Activated CD8-positive, alpha-beta memory T cell treated with anti-CD3 and anti-CD28 coated beads for 36 hours (primary cell): ENCODE measurements around the gene NUP98. TPM values are rescaled to one million over a fixed set of nuclear protein-coding genes. Genes with fewer than 3 reads are reported as not detected.

Source experiments
- CTCF ChIA-PET: fragments of 350-600 bp; sonication (Branson Sonifier 250); formaldehyde crosslinking; loops from one replicate; lab custom pipeline; 2021; ENCODE audit warnings: antibody characterized with exemption; lab: Charles Lee
- POLR2A ChIA-PET: fragments of 350-600 bp; sonication (Branson Sonifier 250); formaldehyde crosslinking; loops from one replicate; lab custom pipeline; 2021; ENCODE audit warnings: antibody characterized with exemption; lab: Charles Lee
- total RNA-seq, 2 experiments: library from RNA; stranded (reverse); gene quantifications; one replicate each; pipeline ENCODE4 v1.2.3, GENCODE V29; 2021

Gene NUP98
- total RNA-seq, 2 experiments from 2014 or later: 107 TPM

DNA sequence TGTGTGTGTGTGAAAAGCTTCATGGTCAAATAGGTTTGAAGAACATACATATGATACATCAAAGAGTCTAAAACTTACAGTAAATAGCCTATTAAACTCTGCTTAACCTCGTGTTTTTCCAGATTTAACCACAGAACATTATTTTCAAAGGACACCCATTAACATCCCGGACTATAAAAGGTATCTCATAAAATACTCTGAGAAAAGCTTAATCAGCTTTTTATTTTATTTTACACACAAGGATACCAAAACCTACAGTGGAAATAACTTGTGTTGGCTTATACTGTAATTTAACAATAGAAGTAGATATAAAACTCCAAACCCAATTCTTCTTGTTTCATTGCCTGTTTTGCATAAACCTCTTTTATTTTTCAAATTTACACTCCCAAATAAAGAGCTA is 76.4 kb downstream of the NUP98 start:
- CTCF ChIA-PET: interaction anchor here (0.7 kb wide), 1 partner anchor 833 kb away, joined by 3 read pairs; no protein-coding TSS in a partner anchor
- POLR2A ChIA-PET: no interaction called here

DNA sequence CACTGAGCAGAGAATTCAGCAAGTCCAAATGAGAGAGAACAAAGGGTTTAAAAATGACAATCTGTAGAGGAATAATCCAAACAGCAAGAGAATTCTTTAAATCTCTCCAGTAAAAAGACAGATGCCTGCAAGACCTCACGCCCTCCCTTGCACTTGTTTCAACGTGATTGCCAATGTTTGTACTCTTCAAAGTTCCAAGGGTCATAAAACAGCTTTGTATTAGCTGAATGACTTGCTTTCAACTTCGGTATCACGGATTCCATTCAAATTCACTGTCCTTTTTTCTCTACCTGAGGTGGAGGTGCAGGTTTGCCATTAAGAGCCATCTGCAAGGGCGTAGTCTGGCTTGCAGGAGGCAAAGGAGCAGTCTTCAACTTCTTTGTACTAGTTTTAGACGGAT is 85.1 kb downstream of the NUP98 start:
- ChIA-PET CTCF (no interaction called here), POLR2A (no interaction called here)

DNA sequence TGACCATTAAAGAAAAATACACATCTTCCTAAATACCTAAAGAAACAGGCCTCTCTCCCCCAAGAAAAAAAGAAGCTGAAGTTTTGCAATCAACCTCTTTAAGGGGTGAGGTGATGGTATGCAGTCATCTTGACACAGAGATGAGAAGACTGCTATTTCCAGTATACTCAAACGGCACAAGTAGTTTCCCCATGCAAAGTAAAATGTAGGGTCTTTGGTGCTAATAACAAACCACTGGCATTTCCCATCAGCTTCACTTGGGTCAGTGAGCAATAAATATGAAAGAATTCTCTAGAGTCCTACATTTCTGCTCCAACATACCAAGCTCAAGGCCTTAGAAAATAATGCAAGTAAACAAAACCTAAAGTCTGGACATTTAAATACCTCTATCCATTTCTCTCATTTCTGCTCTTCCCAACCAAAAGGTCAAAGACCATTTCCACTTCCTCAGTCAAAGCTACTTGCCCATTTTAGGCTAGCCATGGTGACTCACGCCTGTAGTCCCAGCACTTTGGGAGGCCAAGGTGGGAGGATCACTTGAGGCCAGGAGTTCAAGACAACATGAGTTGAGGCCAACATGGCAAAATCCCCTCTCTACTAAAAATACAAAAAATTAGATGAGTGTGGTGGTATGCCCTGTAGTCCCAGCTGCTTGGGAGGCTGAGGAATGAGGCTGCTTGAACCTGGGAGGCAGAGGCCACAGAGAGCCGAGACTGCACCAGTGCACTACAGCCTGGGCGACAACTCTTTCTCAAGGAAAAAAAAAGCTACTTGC is 86.7 kb downstream of the NUP98 start:
- CTCF ChIA-PET: no interaction called here
- POLR2A ChIA-PET: no interaction called here

DNA sequence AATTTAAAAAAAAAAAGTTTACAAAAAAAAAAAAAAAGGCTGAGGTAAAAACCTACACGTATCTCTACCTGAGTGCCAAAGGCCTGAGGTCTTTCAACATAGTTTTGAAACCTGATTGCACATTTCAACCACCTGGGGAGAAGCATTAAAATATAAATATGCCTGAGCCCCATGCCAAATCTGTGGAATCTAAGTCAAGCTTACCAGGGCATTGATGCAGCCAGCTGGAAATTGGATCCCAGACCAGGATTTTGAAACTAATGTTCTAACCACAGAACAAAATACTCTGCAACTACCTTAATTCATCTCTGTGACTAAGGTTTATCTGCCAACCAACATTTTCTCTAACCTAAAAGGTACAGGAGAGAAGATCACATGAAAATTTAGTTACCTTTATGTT is 87.4 kb downstream of the NUP98 start:
- ChIA-PET CTCF (no interaction called here), POLR2A (no interaction called here)

DNA sequence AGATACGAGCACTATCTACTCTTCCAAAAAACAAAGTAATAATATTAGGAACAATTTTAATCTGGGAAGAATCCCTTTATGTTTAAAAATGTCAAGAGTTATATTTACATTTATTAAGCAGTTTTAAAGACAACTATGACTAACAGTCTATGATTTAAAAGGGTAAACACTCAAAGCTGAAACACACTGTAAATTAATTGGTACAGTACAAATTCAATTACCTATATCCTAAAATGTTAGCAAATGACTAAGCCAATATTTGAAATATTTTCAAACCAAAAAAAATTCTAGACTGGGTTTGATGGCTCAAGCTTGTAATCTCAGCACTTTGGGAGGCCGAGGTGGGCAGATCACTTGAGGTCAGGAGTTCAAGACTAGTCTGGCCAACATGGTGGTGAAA is 90.2 kb downstream of the NUP98 start:
- CTCF ChIA-PET: no interaction called here
- POLR2A ChIA-PET: no interaction called here

DNA sequence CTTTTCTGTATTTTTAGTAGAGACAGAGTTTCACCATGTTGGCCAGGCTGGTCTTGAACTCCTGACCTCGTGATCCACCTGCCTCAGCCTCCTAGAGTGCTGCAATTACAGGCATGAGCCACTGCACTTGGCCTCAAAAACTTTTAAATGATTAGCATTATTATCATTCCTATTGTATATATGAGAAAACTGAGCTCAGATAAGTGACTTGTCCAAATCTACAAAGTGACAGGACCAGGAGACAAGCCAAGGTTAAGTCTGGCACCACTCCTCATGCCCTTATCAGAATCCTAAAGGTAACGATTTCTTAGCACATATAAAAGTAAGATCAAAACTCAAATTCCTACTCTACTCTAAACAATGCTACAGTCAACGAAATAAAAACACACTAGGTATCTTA is 94.0 kb downstream of the NUP98 start:
- ChIA-PET POLR2A (no interaction called here), CTCF (no interaction called here)

DNA sequence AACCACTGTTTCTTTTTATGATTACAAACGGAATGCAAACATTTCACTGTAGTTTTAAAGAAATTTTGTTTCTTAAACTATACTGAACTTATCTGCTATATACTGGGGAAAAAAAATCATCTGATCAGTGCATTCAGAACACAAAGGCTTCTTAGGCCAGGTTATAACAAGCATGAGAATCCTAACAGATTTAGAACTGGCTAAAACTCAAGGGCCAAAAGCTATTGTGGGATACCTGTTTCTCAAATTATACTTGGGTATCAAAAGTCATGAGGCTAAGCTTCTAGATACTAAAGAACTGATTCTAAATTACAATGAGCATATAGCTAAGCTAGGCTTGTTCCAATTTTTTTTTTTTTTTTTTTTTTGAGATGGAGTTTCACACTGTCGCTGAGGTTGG is 96.4 kb downstream of the NUP98 start:
- POLR2A ChIA-PET: interaction anchor here (0.6 kb wide), 1 partner anchor 365 kb away, joined by 3 read pairs; no protein-coding TSS in a partner anchor
- CTCF ChIA-PET: interaction anchor here (1.8 kb wide), 1 partner anchor 107 kb away, joined by 5 read pairs; the partner anchor contains the start of gene PGAP2

DNA sequence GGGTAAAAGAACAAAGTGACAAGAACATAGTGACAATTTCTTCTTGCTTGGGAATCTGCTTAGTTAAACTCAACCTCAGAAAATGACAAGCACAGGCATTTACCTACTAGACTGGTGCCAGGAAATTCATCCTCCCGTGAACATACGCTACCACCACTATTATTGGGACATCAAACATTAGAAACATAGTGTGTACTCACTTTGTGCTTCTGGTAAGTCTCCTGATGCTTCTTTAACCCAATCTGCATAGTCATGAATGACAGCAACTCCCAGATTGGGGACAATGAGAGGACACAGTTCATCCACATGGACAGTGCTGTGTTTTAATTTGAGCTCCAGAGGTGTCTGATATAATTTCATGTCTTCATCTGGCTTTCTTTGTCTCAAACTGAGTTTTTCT is 96.9 kb downstream of the NUP98 start:
- ChIA-PET POLR2A (interaction anchor here (0.6 kb wide), 1 partner anchor 366 kb away, joined by 3 read pairs; no protein-coding TSS in a partner anchor), CTCF (no interaction called here)

DNA sequence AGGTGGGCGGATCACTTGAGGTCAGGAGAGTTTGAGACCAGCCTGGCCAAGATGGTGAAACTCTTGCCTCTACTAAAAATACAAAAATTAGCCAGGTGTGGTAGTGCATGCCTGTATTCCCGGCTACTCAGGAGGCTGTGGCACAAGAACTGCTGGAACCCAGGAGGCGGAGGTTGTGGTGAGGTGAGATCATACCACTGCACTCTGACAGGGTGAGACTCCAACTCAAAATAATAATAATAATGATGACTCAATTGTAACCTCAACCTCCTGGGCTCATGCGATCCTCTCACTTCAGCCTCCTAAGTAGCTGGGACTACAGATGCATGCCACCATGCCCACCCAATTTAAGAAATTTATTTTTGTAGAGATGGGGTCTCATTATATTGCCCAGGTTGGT is 110.6 kb downstream of the NUP98 start:
- POLR2A ChIA-PET: no interaction called here
- CTCF ChIA-PET: no interaction called here

DNA sequence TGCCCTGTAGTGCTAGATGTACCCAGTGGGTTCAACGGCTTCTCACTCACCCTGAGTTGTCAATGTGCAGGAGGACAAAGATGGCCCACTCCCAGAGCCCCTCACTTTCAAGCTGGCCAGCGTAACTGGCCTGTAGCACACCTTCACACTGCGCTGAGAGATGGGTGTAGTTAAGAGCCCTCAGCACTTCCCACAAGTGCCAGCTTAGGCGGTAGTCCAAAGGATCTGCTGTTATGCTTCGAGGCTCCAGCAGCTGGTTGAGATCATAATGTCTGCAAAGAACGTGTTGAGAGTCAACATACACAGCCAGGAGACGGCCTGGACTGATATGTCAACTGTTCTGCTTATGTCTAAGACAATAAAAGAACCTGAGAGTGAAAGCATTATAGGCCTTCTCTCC is 111.4 kb downstream of the NUP98 start:
- ChIA-PET POLR2A (no interaction called here), CTCF (no interaction called here)

DNA sequence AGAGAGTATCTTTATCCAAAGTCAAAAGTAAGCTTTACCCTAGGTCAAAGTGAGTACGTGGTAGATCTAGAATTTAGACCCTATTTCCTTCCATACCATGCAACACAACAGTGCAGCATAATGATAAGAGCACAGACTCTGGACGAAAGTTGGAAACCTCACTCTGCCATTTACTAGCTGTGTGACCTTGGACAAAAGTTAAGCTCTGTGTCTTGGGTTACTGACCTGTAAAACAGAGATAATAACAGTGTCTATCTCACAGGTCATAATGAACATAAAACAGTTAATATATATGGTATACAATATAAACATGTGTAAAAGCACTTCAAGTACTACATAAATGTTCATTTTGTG is 112.6 kb downstream of the NUP98 start:
- POLR2A ChIA-PET: no interaction called here
- CTCF ChIA-PET: interaction anchor here (0.7 to 1.0 kb wide), 2 partner anchors 9 to 1853 kb away, joined by 3 to 4 read pairs; no protein-coding TSS in a partner anchor

DNA sequence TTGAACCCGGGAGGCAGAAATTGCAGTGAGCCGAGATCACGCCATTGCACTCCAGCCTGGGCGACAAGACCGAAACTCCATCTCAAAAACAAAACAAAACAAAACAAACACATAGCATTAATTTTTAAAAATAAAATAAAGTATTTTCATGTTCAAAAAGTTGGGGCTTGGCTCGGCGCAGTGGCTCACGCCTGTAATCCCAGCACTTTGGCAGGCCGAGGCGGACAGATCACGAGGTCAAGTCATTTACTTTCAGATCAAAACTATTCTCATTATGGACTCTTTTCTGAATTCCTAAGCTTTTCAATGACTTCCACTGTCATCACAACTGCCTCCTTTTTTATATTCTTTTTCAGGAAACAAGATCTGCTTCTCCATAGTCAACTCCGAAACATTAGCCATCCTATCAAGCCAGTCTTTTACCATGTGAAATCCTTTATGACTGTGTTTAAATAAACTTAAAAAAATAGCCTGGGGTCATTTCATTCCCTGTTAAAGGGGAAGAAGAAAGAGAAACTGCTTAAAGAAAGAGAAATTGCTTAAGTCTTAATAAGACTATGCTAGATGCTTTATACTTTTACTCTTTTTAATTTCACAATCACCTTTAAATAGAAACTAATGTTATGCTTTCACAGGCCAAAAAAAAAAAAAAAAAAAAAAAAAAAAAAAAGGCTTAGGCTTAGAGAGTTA is 113.1 kb downstream of the NUP98 start:
- ChIA-PET POLR2A (no interaction called here), CTCF (interaction anchor here (0.7 to 1.0 kb wide), 2 partner anchors 9 to 1852 kb away, joined by 3 to 4 read pairs; no protein-coding TSS in a partner anchor)

DNA sequence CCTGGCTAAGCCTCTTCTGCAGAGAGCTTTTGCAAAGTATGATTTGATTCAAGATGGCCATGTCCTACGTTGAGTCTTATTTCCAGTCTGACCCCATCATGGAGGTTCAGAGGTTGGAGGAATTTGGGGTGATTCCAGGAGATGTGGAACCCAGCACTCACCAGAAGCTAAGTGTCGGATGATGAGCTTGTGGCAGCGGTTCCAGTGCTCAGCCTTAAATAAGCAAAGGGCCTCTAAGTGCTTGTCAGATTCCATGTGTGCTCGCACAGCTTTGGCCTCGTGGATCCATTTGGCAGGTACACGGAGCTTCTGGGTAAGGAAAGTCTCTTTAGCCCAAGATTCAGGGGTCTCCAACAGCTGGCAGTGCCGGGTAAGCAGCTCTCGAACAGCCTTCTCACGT is 114.3 kb downstream of the NUP98 start:
- ChIA-PET POLR2A (no interaction called here), CTCF (no interaction called here)

DNA sequence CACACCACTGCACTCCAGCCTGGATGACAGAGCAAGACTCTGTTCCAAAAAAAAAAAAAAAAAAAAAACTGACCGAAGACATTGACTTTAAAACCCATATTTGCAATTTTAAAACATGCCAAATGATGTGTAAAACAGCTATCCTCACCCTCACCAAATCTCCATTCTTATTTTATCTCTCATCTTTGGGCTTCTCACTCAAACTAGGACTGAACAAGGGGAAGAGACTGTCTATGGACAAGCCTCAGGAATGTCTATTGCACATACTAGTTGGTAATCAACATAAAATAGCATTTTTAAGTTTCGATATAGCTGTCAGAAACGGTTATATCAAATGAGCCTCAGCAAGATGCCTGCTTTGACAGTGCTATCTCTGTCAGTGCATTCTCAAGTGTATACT is 118.3 kb downstream of the NUP98 start:
- ChIA-PET CTCF (interaction anchor here (1.7 kb wide), 1 partner anchor 10 kb away, joined by 5 read pairs; no protein-coding TSS in a partner anchor), POLR2A (no interaction called here)

DNA sequence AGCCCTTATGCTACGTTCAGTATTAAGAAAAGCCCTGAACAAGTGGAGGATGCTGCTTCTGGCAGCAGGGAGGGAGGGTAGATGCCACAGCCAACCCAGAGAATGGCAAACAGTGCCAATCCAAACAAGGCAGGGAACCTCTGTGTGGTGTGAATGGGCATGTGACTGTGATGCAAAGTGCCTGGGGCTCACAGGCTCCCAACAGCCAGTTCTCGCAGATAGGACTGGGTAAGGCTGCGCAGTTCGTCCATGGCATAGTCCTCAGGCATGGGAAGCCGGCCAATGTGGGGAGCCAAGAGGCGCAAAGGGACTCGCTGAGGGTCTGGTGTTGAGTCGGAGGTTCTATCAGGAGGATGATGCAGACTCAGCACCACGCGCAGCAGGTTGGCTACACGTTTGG is 121.4 kb downstream of the NUP98 start:
- POLR2A ChIA-PET: no interaction called here
- CTCF ChIA-PET: interaction anchor here (0.8 kb wide), 1 partner anchor 9 kb away, joined by 3 read pairs; no protein-coding TSS in a partner anchor

DNA sequence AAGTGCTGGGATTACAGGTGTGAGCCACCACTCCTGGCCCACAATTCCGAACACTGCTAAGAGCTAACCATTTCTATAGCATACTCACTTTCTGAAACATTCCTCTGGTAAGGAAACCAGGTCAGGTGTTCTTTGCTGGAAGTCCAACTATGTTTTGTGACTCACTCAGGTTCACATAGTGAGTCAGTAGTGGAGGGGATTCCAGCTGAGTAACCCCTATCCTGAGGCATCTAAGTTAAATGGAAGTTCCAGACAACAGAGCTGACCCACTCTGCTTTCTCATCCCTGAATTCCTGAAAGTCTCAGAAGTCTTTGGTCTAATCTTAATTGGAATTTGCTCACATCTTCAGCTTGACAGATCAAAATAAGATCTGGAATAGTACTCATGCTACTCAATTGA is 123.2 kb downstream of the NUP98 start:
- ChIA-PET CTCF (no interaction called here), POLR2A (no interaction called here)

DNA sequence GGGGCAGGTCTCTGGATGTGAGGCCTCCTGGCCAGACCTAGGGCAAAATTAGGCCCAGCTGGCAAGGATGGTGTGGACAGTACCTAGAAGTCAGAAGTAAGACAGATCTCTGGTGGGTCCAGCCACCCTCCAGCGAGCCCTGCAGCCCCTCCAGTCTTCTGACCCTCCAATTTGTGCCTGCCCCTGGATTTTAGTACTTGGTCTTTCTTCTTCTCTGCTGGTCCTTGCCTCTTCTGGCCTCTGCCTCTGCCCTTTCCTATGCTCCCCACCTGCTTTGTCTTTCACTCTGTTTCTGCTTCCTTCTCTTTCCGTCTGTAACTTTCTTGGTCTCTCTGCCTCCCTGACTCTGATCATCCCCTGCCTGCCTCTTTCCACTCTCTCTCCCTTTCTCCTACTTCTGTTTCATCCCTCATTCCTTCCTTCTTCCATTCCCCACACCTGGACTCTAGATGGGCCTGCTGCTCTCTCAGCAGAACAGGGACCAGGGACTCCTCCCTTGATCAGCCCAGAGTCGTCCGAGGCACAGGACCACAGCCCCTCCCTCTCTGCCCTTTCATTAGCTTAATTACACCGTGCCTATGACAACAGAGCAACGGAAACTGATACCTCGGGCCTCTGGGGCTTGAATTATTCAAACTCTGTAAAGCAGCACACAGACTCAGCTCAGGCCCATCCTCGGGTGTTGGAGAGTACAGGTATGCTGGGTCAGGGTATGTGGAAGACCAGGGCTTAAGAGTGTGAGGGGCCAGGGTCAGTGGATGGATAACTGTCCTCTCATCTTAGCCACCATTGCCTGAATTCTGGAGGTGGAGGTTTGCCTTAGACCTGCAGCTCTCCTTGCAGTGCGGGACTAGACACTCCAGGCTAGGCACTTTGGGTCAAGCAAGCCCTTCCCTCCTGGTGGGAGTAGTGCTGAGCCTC is 125.8 kb downstream of the NUP98 start, which contains the start of gene CHRNA10:
Gene CHRNA10 (minus strand): TSS at position 51 of the 921 bp plus-strand sequence. CDS start 72 bp downstream, outside the sequence.
- CTCF ChIA-PET: no interaction called here
- POLR2A ChIA-PET: no interaction called here

DNA sequence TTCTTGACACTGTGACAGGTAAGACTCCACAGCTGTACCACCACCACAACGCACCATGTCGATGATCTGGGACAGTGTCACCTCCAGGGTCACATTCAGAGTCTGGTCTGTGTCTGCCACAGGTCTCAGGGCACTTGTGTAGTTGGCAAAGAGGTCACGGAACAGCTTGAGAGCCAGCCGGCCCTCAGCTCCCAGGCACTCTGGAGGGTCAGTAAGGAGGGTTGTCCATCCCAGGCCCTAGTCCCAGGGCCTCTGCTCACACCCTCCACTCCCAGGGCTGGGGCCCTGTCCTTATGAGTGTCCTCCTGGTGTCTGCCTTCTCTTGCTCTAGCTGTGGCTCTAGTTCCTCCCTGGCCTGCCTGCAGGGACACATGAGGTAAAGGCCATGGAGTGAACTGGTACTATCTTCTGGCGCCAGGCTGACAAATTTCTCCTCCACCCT is 127.6 kb downstream of the NUP98 start:
- ChIA-PET CTCF (interaction anchor here (0.6 kb wide), 1 partner anchor 9 kb away, joined by 4 read pairs; no protein-coding TSS in a partner anchor), POLR2A (no interaction called here)

DNA sequence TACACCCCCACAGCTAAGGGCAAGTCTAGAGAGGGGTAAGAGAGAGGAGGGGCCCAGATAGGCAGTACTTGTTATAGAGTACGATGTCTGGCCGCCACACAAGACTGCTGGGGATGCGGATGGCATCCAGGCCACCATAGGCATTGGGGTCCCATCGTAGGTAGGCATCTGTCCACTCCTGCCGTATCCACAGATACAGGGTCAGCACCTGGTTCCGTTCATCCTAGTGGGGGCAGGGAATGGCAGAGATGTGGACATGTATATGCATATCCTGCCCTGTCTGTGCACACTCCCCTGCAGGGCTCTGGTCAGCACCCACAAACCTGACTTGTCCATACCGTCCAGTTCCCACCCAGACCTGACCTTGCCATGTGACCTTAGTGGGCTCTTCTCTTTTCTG is 128.2 kb downstream of the NUP98 start:
- ChIA-PET CTCF (interaction anchor here (0.6 kb wide), 1 partner anchor 8 kb away, joined by 3 read pairs; no protein-coding TSS in a partner anchor), POLR2A (no interaction called here)
